Breast epithelium (tissue), 3 donors: ENCODE measurements around the gene COL4A5.

Experiments
- CTCF ChIP-seq, 3 donors: fragments of 450-650 bp; IDR thresholded peaks; one replicate each; pipeline ENCODE4 v1.5.1; 2016 to 2017; ENCODE audit warnings: antibody characterized with exemption in 3 of 3, mild to moderate bottlenecking in 3 of 3, moderate library complexity in 3 of 3
- POLR2A ChIP-seq: fragments of 450-650 bp; IDR thresholded peaks from one replicate; pipeline ENCODE4 v1.6.1; 2016; ENCODE audit warnings: antibody characterized with exemption, mild to moderate bottlenecking, moderate library complexity

GRCh38 chrX:108439961-108440696 is 491 bp downstream of the COL4A5 start:
- TF ChIP-seq POLR2A (no peak), CTCF (IDR thresholded peaks at IDR 0.05) (no peak)
